ENCODE data around the gene RAX. TPM values are rescaled to one million over a fixed set of nuclear protein-coding genes. Genes with fewer than 3 reads are reported as not detected.

The RAX gene
- total RNA-seq (2022; extraction: Qiagen RNA extraction; ENCODE audit: low read depth), result not detected in 5 replicates

GRCh38 chr18:59272891-59273758 is at the start of gene RAX:
Gene RAX (minus strand): TSS chr18:59273454. CDS start chr18:59273206, 248 bp downstream.

GRCh38 chr18:59318460-59319050 is 45.3 kb upstream of the RAX start, which contains the start of gene CPLX4:
Gene CPLX4 (minus strand): TSS chr18:59318649. CDS start chr18:59318462, 187 bp downstream.

GRCh38 chr18:59219672-59220163 is 53.5 kb downstream of the RAX start, which contains the start of gene GRP:
Gene GRP (plus strand): TSS chr18:59220158. CDS start chr18:59220266, 108 bp downstream.

Other genes with a start within 250 kb of the RAX start
- gene SEC11C, start 133.6 kb downstream of the RAX start, total RNA-seq (2022; extraction: Qiagen RNA extraction; ENCODE audit: low read depth), result 53.1 to 67.2 TPM (median 59.3 TPM) in 5 replicates
- not detected in 5 replicates for gene GRP, start 53.3 kb downstream of the RAX start, total RNA-seq (2022; extraction: Qiagen RNA extraction; ENCODE audit: low read depth)
- gene CPLX4, start 45.2 kb upstream of the RAX start, total RNA-seq (2022; extraction: Qiagen RNA extraction; ENCODE audit: low read depth), result not detected in 5 replicates
- 29.0 to 43.2 TPM (median 38.0 TPM) in 5 replicates for gene LMAN1, start 85.8 kb upstream of the RAX start, total RNA-seq (2022; extraction: Qiagen RNA extraction; ENCODE audit: low read depth)